ENCODE measurements around the gene ZFP62. TPM values are rescaled to one million over a fixed set of nuclear protein-coding genes. Genes with fewer than 3 reads are reported as not detected.

The ZFP62 gene
- total and polyA plus RNA-seq, 2 donors (not counting 1 experiment from before 2014, with no cell fraction given), result 14.4 to 24.1 TPM

Other genes with a start within 250 kb of the ZFP62 start
- gene FLT4, start 211.7 kb downstream of the ZFP62 start, total RNA-seq, result 0.17 and 0.26 TPM in 2 replicates
- 0.14 TPM in 1 of 2 replicates, not detected in the other for gene FLT4, start 211.7 kb downstream of the ZFP62 start, polyA plus RNA-seq
- gene OR2Y1, start 121.2 kb downstream of the ZFP62 start, total RNA-seq, result not detected in 2 replicates
- not detected in 2 replicates for gene OR2Y1, start 121.2 kb downstream of the ZFP62 start, polyA plus RNA-seq
- 55.2 and 72.5 TPM in 2 replicates for gene MGAT1, start 58.5 kb downstream of the ZFP62 start, total RNA-seq
- gene MGAT1, start 58.5 kb downstream of the ZFP62 start, polyA plus RNA-seq, result 80.6 and 90.4 TPM in 2 replicates
- not detected in 2 replicates for gene BTNL8, start 37.9 kb upstream of the ZFP62 start, total RNA-seq
- gene BTNL8, start 37.9 kb upstream of the ZFP62 start, polyA plus RNA-seq, result not detected in 2 replicates
- not detected in 2 replicates for gene BTNL3, start 127.6 kb upstream of the ZFP62 start, total RNA-seq
- gene BTNL3, start 127.6 kb upstream of the ZFP62 start, polyA plus RNA-seq, result not detected in 2 replicates
- not detected in 2 replicates for gene BTNL9, start 179.0 kb upstream of the ZFP62 start, total RNA-seq
- not detected in 2 replicates for gene BTNL9, start 179.0 kb upstream of the ZFP62 start, polyA plus RNA-seq